ENCODE data around the gene SERPINB10.

Gene SERPINB10

DNA sequence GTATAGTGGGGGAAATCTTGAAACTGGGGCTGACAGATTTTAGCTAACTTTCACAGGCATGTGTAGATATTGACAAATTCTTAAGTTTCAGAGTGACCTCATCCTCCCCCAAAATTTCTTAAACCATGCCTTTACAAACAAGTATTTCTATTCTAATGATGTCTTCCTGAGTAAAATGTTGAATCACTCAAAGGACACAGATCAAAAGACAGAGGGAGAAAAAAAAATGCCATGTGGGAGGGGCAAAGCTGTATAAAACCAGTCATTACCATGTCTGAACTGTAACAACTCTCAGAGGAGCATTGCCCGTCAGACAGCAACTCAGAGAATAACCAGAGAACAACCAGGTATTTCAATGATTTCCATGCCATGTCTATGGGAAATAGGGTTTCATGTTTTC, 20.3 kb upstream of the SERPINB10 start, which contains the start of gene SERPINB2:
TSS of gene SERPINB2 (plus strand) at position 282 of the 400 bp plus-strand sequence. CDS start 3,740 bp downstream, outside the sequence.
- Histone ChIP-seq H3K4me3 (ENCODE audit: low read depth, low read length) (no peak within 1 kb of the TSS), H3K4me1 (ENCODE audit: control insufficient read depth, insufficient read depth, low read length) (peaks cover 2% of the 10 kb centered on the region; the same call in 1 of the 2 replicates), H3K9me3 (ENCODE audit: control insufficient read depth, insufficient read depth, low read depth, low read length) (no peaks in the 10 kb centered on the region), H3K36me3 (ENCODE audit: control insufficient read depth in 2 of 2, insufficient read depth in 1 of 2, low read length in 2 of 2) (no peaks in the 10 kb centered on the region), H3K27ac (ENCODE audit: extremely low read depth, low read depth, low read length) (no peak within 1 kb of the TSS)
- TF ChIP-seq ZNF777 (tag by site-specific recombination; IDR thresholded peaks at IDR 0.05; ENCODE audit: borderline replicate concordance) (no peak), ZNF140 (tag by site-specific recombination; IDR thresholded peaks at IDR 0.05) (no peak), ZNF341 (tag by site-specific recombination; IDR thresholded peaks at IDR 0.05; ENCODE audit: low read depth) (no peak), ZNF211 (tag by site-specific recombination; IDR thresholded peaks at IDR 0.05; ENCODE audit: low read depth) (no peak), MYNN (tag by site-specific recombination; IDR thresholded peaks at IDR 0.05; ENCODE audit: borderline replicate concordance) (no peak), ZNF184 (tag by site-specific recombination; IDR thresholded peaks at IDR 0.05) (no peak), ZNF292 (tag by site-specific recombination; IDR thresholded peaks at IDR 0.05; ENCODE audit: borderline replicate concordance, low read depth) (no peak)
- POLR2A ChIA-PET = no interaction called here
- CTCF ChIA-PET = no interaction called here

DNA sequence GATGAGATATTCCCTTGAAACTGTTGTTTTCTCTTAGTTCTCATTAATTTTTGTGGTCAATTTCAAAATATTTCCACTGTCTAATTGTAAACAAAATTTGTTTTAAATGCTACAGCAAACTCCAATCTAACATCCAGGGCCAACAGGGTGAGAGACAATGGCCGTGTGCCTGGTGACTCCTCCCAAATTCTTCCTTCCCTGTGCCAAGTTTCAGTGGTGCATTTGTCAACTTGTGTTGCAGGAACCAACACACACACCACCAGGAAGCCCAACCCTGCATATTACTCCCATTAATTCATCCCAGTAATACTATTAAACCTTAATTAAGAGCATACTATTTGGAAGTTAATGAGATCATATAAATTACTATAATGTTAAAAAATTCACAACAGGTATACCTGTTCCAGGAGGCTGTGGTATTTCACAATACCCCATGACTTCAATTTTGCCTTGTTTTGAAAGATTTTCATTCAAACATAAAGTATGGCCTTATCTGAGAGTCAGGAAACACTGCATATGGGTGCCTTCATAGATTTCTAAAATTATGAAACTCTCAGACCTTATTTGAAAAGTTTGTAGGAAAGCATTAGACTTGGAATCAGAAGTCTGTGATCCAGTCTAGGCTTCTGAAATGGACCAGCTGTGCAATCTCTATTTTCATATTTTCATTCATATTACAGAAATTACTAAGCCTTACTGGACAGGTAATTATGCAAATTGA, 19.1 kb upstream of the SERPINB10 start:
- TF ChIP-seq KLF7 (tag by site-specific recombination; IDR thresholded peaks at IDR 0.05; ENCODE audit: borderline replicate concordance) (no peak), ZNF621 (tag by site-specific recombination; IDR thresholded peaks at IDR 0.05) (no peak), ZNF335 (tag by site-specific recombination; conservative IDR thresholded peaks at IDR 0.05) (no peak), ZNF791 (tag by site-specific recombination; IDR thresholded peaks at IDR 0.05) (no peak), ZEB2 (tag by site-specific recombination; IDR thresholded peaks at IDR 0.05) (no peak), ZBTB21 (tag by site-specific recombination; IDR thresholded peaks at IDR 0.05) (no peak), ZNF202 (tag by site-specific recombination; IDR thresholded peaks at IDR 0.05; ENCODE audit: borderline replicate concordance) (no peak), PRDM2 (tag by site-specific recombination; IDR thresholded peaks at IDR 0.05; ENCODE audit: borderline replicate concordance) (no peak), ZNF488 (tag by site-specific recombination; IDR thresholded peaks at IDR 0.05) (no peak), ZNF776 (tag by site-specific recombination; IDR thresholded peaks at IDR 0.05; ENCODE audit: borderline replicate concordance) (no peak), ZNF530 (tag by site-specific recombination; IDR thresholded peaks at IDR 0.05; ENCODE audit: low read depth) (no peak), GLIS2 (tag by site-specific recombination; IDR thresholded peaks at IDR 0.05) (no peak), ZNF10 (tag by site-specific recombination; IDR thresholded peaks at IDR 0.05) (no peak), OVOL3 (tag by site-specific recombination; IDR thresholded peaks at IDR 0.05) (no peak)
- Histone ChIP-seq H3K4me1 (ENCODE audit: control insufficient read depth, insufficient read depth, low read length) (no peaks in the 10 kb centered on the region), H3K9me3 (ENCODE audit: control insufficient read depth, insufficient read depth, low read depth, low read length) (no peaks in the 10 kb centered on the region), H3K27ac (ENCODE audit: extremely low read depth, low read depth, low read length) (no peak overlapping the region), H3K36me3 (ENCODE audit: control insufficient read depth in 2 of 2, insufficient read depth in 1 of 2, low read length in 2 of 2) (no peaks in the 10 kb centered on the region), H3K4me3 (ENCODE audit: low read depth, low read length) (no peak overlapping the region)
- CTCF ChIA-PET = interaction anchor here (0.6 kb wide), 1 partner anchor 48 kb away, joined by 4 read pairs; no protein-coding TSS in a partner anchor
- POLR2A ChIA-PET = no interaction called here

Data from HEK293 (cell line).